ENCODE results near the gene GOPC.

The GOPC gene

GRCh38 chr6:117597755-117598154 is 4.6 kb downstream of the GOPC start:
- no peak for TF ChIP-seq CTCF (IDR thresholded peaks at IDR 0.05; ENCODE audit: low read depth, low read length, missing control alignments)
- no peak overlapping the region for H3K4me3 ChIP-seq (ENCODE audit: low read depth, low read length)
- in situ Hi-C loops (cut with HindIII; ENCODE audit: low sequenced_read_pairs): no loop called here

GRCh38 chr6:117595099-117595923 is 7.0 kb downstream of the GOPC start:
- TF ChIP-seq CTCF (IDR thresholded peaks at IDR 0.05; ENCODE audit: low read depth, low read length, missing control alignments): no peak
- DNase-seq (ENCODE audit: low read depth): no peak
- no peak overlapping the region for H3K4me3 ChIP-seq (ENCODE audit: low read depth, low read length)
- in situ Hi-C loops (cut with HindIII; ENCODE audit: low sequenced_read_pairs): no loop called here

More at GRCh38 chr6:117597755-117598154, 4.6 kb downstream of the GOPC start:
- DNase-seq (ENCODE audit: low read depth): no peak

- no peak for TF ChIP-seq CTCF (IDR thresholded peaks at IDR 0.05; ENCODE audit: low read depth, low read length, missing control alignments)
- in situ Hi-C loops (cut with HindIII; ENCODE audit: low sequenced_read_pairs): no loop called here
- no peak for DNase-seq (ENCODE audit: low read depth)
- H3K4me3 ChIP-seq (ENCODE audit: low read depth, low read length): no peak overlapping the region
Observed at GRCh38 chr6:117592983-117593759, 9.1 kb downstream of the GOPC start.

- no peak for TF ChIP-seq CTCF (IDR thresholded peaks at IDR 0.05; ENCODE audit: low read depth, low read length, missing control alignments)
- no peak overlapping the region for H3K4me3 ChIP-seq (ENCODE audit: low read depth, low read length)
- in situ Hi-C loops (cut with HindIII; ENCODE audit: low sequenced_read_pairs): no loop called here
- no peak for DNase-seq (ENCODE audit: low read depth)
Observed at GRCh38 chr6:117591405-117591804, 10.9 kb downstream of the GOPC start.

GRCh38 chr6:117590447-117590846 is 11.9 kb downstream of the GOPC start:
- in situ Hi-C loops (cut with HindIII; ENCODE audit: low sequenced_read_pairs): no loop called here
- TF ChIP-seq CTCF (IDR thresholded peaks at IDR 0.05; ENCODE audit: low read depth, low read length, missing control alignments): no peak
- DNase-seq (ENCODE audit: low read depth): no peak
- H3K4me3 ChIP-seq (ENCODE audit: low read depth, low read length): no peak overlapping the region

- DNase-seq (ENCODE audit: low read depth): no peak
- no peak for TF ChIP-seq CTCF (IDR thresholded peaks at IDR 0.05; ENCODE audit: low read depth, low read length, missing control alignments)
- no peak overlapping the region for H3K4me3 ChIP-seq (ENCODE audit: low read depth, low read length)
- in situ Hi-C loops (cut with HindIII; ENCODE audit: low sequenced_read_pairs): no loop called here
Observed at GRCh38 chr6:117585647-117586046, 16.7 kb downstream of the GOPC start.

Measured in astrocyte of the cerebellum (primary cell).